ENCODE results near the gene ECEL1.

The ECEL1 gene

GRCh38 chr2:232485757-232486557, 1.7 kb downstream of the ECEL1 start:
- no peak for FAIRE-seq
- DNase-seq (ENCODE audit: extremely low spot score, insufficient read length, low read depth) = no peak

- DNase-seq (ENCODE audit: extremely low spot score, insufficient read length, low read depth) = no peak
- FAIRE-seq = no peak
Measured at GRCh38 chr2:232485348-232485756, 2.3 kb downstream of the ECEL1 start.

GRCh38 chr2:232484628-232485347, 2.8 kb downstream of the ECEL1 start:
- no peak for FAIRE-seq
- no peak for DNase-seq (ENCODE audit: extremely low spot score, insufficient read length, low read depth)

GRCh38 chr2:232483923-232484627, 3.6 kb downstream of the ECEL1 start:
- DNase-seq (ENCODE audit: extremely low spot score, insufficient read length, low read depth) (no peak), FAIRE-seq (no peak)

- FAIRE-seq (no peak), DNase-seq (ENCODE audit: extremely low spot score, insufficient read length, low read depth) (no peak)
Measured at GRCh38 chr2:232483311-232483922, 4.2 kb downstream of the ECEL1 start.

- DNase-seq (ENCODE audit: extremely low spot score, insufficient read length, low read depth) (no peak), FAIRE-seq (no peak)
Measured at GRCh38 chr2:232482301-232483238, 5.1 kb downstream of the ECEL1 start.

- FAIRE-seq (no peak), DNase-seq (ENCODE audit: extremely low spot score, insufficient read length, low read depth) (no peak)
Measured at GRCh38 chr2:232481322-232482140, 6.1 kb downstream of the ECEL1 start.

- DNase-seq (ENCODE audit: extremely low spot score, insufficient read length, low read depth) (no peak), FAIRE-seq (no peak)
Measured at GRCh38 chr2:232480201-232481190, 7.1 kb downstream of the ECEL1 start.

GRCh38 chr2:232479341-232480200, 8.1 kb downstream of the ECEL1 start:
- FAIRE-seq (no peak), DNase-seq (ENCODE audit: extremely low spot score, insufficient read length, low read depth) (no peak)

GRCh38 chr2:232478571-232479340, 8.9 kb downstream of the ECEL1 start:
- DNase-seq (ENCODE audit: extremely low spot score, insufficient read length, low read depth) (no peak), FAIRE-seq (no peak)

- no peak for FAIRE-seq
- no peak for DNase-seq (ENCODE audit: extremely low spot score, insufficient read length, low read depth)
Measured at GRCh38 chr2:232477751-232478510, 9.7 kb downstream of the ECEL1 start.

- DNase-seq (ENCODE audit: extremely low spot score, insufficient read length, low read depth) = no peak
- FAIRE-seq = no peak
Measured at GRCh38 chr2:232476791-232477190, 10.8 kb downstream of the ECEL1 start.

- no peak for FAIRE-seq
- no peak for DNase-seq (ENCODE audit: extremely low spot score, insufficient read length, low read depth)
Measured at GRCh38 chr2:232476045-232476444, 11.6 kb downstream of the ECEL1 start.

GRCh38 chr2:232473467-232473890, 14.2 kb downstream of the ECEL1 start:
- no peak for DNase-seq (ENCODE audit: extremely low spot score, insufficient read length, low read depth)

GRCh38 chr2:232466221-232466620, 21.4 kb downstream of the ECEL1 start:
- FAIRE-seq (no peak), DNase-seq (ENCODE audit: extremely low spot score, insufficient read length, low read depth) (no peak)

More at GRCh38 chr2:232473467-232473890, 14.2 kb downstream of the ECEL1 start:
- FAIRE-seq = no peak

All from GM18507 (cell line).